Osteoblast (primary cell): ENCODE measurements around the gene TPCN2. TPM values are rescaled to one million over a fixed set of nuclear protein-coding genes. Genes with fewer than 3 reads are reported as not detected.

Experiments
- DNase-seq: peaks from one replicate; pipeline ENCODE4 v3.0.0; 2011; ENCODE audit warnings: low spot score, mixed read lengths; ENCODE audit not compliant: insufficient read length; ENCODE audit errors: missing footprints
- H2AFZ ChIP-seq: 2 replicates; pipeline ENCODE4 v1.6.0; 2011; ENCODE audit warnings: mild to moderate bottlenecking, low read length
- H3K27ac ChIP-seq: 2 replicates; pipeline ENCODE4 v1.5.1; 2011; ENCODE audit warnings: mild to moderate bottlenecking, low read depth, low read length, moderate library complexity
- H3K27me3 ChIP-seq: 2 replicates; pipeline ENCODE4 v1.6.0; 2012; ENCODE audit warnings: mild to moderate bottlenecking, control low read depth, inconsistent platforms, low read length, moderate library complexity; ENCODE audit not compliant: insufficient read depth
- H3K36me3 ChIP-seq: 2 replicates; pipeline ENCODE4 v1.5.1; 2011; ENCODE audit warnings: mild to moderate bottlenecking, low read length, control low read depth, moderate library complexity; ENCODE audit not compliant: insufficient read depth
- H3K4me1 ChIP-seq: 2 replicates; pipeline ENCODE4 v1.5.1; 2011; ENCODE audit warnings: mild to moderate bottlenecking, low read length, control low read depth, moderate library complexity; ENCODE audit not compliant: insufficient read depth
- H3K4me2 ChIP-seq: 2 replicates; pipeline ENCODE4 v1.6.0; 2011; ENCODE audit warnings: mild to moderate bottlenecking, low read length; ENCODE audit not compliant: insufficient read depth
- H3K4me3 ChIP-seq: fragments of 200-600 bp; sonication (generic); 3 replicates; pipeline ENCODE4 v1.5.1; 2012; ENCODE audit warnings: mild to moderate bottlenecking, low read length, inconsistent platforms; ENCODE audit not compliant: insufficient read depth
- H3K79me2 ChIP-seq: 2 replicates; pipeline ENCODE4 v1.6.0; 2012; ENCODE audit warnings: mild to moderate bottlenecking, low read length, control low read depth, inconsistent platforms; ENCODE audit not compliant: insufficient read depth
- H3K9me3 ChIP-seq: 2 replicates; pipeline ENCODE4 v1.5.1; 2011; ENCODE audit warnings: low read depth, low read length, control low read depth
- H4K20me1 ChIP-seq: 2 replicates; pipeline ENCODE4 v1.6.0; 2012; ENCODE audit warnings: mild to moderate bottlenecking, low read length, control low read depth; ENCODE audit not compliant: insufficient read depth
- total RNA-seq: library from RNA; depleted of rRNA; stranded (reverse); fragments of >200 nt; gene quantifications from 2 replicates; pipeline ENCODE4 v1.2.3, GENCODE V29; 2012
- TF ChIP-seq, protein P1 (sequence below): IDR thresholded peaks from 2 replicates; pipeline ENCODE4 v1.5.1; 2011; ENCODE audit warnings: mild to moderate bottlenecking, low read depth, low read length, moderate library complexity; ENCODE audit errors: extremely low read depth

Gene TPCN2
- total RNA-seq, 1 donor = 14.1 TPM

DNA sequence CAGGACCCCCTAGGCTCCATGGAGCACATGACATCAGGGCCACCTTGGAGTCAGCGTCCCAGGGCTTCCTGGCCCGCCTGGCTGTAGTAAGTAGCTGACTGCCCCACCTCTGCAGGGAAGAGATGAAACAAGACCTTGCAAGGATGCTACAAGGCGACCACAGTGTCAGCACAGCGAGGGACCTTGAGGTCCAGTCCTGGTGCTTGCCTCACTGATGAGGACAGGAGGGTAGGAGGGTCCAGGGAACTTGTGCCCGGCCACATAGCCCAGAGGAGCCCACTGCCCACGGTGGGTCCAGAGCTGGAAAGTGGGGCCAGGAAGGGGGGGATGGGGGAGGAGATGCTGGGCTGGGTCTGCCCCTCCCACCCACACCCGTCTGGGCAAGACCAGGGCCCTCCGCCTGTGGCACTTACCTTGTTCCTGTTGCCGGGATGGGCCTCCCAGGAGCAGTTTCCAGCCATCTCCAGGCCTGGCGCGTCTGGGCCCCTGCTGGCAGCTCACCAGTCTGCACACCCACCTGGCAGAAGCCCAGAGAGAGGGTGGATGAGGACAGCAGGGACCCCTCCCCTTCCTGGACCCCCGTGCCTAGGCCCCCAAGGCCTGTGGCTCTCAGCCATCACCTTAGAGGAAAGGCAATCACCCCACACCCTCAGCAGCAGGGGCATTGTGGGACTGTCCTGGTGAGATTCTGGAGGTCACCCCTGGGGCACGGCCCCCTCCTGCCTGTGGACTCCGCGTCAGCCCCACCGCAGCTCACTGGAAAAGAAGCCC is 39.1 kb upstream of the TPCN2 start:
- peaks cover 3% of the 10 kb centered on the region for H3K36me3 ChIP-seq
- H3K9me3 ChIP-seq = no peaks in the 10 kb centered on the region
- peaks cover 13% of the 10 kb centered on the region for H3K79me2 ChIP-seq
- TF ChIP-seq, protein P1, sequence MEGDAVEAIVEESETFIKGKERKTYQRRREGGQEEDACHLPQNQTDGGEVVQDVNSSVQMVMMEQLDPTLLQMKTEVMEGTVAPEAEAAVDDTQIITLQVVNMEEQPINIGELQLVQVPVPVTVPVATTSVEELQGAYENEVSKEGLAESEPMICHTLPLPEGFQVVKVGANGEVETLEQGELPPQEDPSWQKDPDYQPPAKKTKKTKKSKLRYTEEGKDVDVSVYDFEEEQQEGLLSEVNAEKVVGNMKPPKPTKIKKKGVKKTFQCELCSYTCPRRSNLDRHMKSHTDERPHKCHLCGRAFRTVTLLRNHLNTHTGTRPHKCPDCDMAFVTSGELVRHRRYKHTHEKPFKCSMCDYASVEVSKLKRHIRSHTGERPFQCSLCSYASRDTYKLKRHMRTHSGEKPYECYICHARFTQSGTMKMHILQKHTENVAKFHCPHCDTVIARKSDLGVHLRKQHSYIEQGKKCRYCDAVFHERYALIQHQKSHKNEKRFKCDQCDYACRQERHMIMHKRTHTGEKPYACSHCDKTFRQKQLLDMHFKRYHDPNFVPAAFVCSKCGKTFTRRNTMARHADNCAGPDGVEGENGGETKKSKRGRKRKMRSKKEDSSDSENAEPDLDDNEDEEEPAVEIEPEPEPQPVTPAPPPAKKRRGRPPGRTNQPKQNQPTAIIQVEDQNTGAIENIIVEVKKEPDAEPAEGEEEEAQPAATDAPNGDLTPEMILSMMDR = no peak
- peak; percentile 75 for DNase-seq
- no peaks in the 10 kb centered on the region for H4K20me1 ChIP-seq
- no peak overlapping the region for H3K4me3 ChIP-seq
- H3K4me2 ChIP-seq = peak overlapping the region; percentile 81
- peak overlapping the region; percentile 85 for H3K27ac ChIP-seq
- H3K4me1 ChIP-seq = peaks cover 59% of the 10 kb centered on the region
- H2AFZ ChIP-seq = no peak overlapping the region
- H3K27me3 ChIP-seq = no peaks in the 10 kb centered on the region

DNA sequence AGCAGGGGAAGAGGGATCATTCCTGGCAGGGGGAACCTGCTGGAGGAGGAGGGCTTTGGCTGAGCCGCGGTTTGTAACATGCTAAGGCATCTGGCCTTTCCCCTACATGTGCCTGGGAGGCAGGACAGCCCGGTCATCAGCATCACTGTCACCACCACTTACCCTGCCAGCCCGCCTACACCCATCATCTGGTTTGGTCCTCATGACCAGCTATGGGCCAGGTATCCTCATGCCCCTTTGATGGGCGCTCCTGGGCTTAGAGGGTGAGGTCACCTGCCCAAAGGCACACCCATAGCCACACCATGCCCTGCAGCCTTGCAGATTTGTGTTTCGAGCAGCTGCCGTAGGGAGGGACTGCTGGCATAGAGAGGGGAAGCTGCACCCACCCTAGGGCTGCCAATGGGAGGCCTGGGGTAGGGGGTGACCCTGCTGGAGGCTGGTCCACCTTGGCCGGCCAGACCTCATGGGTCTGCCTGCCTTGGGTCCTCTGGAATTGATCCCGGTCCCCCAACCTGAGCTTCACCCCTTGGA is 38.3 kb upstream of the TPCN2 start:
- Histone ChIP-seq H3K27me3 (no peaks in the 10 kb centered on the region), H4K20me1 (no peaks in the 10 kb centered on the region), H3K4me2 (peak overlapping the region; percentile 81), H2AFZ (peak overlapping the region; percentile 49), H3K36me3 (no peaks in the 10 kb centered on the region), H3K27ac (peak overlapping the region; percentile 85), H3K9me3 (no peaks in the 10 kb centered on the region), H3K79me2 (peaks cover 13% of the 10 kb centered on the region), H3K4me1 (peaks cover 59% of the 10 kb centered on the region), H3K4me3 (peak overlapping the region; percentile 61)
- peak; percentile 82 for DNase-seq
- TF ChIP-seq, protein P1 = no peak

DNA sequence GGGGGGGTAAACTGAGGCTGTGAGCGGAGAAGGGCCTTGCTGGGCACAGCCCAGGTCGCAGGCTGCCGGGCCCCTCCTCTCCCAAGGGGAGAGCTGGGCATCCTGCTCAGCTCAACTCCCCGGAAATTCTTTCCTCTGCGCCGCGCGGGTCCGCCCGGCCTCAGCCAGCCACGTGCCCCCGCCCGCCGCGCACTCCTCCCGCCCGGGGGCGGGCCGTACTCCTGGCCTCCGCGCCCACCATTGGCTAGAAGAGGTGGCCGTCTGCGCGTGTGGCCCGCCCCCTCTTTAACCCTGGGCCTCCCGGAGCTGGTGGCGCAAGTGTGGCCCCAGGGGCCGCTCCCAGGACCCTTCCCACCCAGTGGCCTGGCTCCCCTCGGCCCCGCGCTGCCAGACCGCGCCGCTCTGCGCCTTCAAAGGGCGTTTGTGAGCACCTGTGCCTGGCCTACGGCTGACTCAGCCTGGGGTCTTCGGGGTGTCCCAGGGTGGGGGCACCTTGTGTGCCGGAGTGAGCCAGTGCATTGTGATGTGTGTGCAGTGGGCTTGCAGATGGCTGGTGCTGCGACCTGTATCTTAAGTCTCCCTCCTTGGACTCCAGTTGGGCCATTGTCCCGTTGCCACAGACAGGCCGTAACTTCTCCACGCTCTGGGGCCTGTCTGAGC is 37.6 kb upstream of the TPCN2 start:
- DNase-seq = peak; percentile 98
- Histone ChIP-seq H3K4me1 (peaks cover 59% of the 10 kb centered on the region), H3K4me3 (peak overlapping the region; percentile 61)

More for the DNA sequence above, 37.6 kb upstream of the TPCN2 start:
- peak overlapping the region; percentile 85 for H3K27ac ChIP-seq
- H3K79me2 ChIP-seq = peaks cover 13% of the 10 kb centered on the region
- TF ChIP-seq, protein P1 = no peak
- H2AFZ ChIP-seq = peak overlapping the region; percentile 49
- H4K20me1 ChIP-seq = no peaks in the 10 kb centered on the region
- H3K4me2 ChIP-seq = peak overlapping the region; percentile 81
- H3K9me3 ChIP-seq = no peaks in the 10 kb centered on the region
- no peaks in the 10 kb centered on the region for H3K27me3 ChIP-seq
- no peaks in the 10 kb centered on the region for H3K36me3 ChIP-seq
